ENCODE data around the gene HABP4. TPM values are rescaled to one million over a fixed set of nuclear protein-coding genes. Genes with fewer than 3 reads are reported as not detected.

HABP4 gene
- total RNA-seq, 3 donors from 2014 or later, result 2.5 to 14.1 (median 3.8) TPM

DNA sequence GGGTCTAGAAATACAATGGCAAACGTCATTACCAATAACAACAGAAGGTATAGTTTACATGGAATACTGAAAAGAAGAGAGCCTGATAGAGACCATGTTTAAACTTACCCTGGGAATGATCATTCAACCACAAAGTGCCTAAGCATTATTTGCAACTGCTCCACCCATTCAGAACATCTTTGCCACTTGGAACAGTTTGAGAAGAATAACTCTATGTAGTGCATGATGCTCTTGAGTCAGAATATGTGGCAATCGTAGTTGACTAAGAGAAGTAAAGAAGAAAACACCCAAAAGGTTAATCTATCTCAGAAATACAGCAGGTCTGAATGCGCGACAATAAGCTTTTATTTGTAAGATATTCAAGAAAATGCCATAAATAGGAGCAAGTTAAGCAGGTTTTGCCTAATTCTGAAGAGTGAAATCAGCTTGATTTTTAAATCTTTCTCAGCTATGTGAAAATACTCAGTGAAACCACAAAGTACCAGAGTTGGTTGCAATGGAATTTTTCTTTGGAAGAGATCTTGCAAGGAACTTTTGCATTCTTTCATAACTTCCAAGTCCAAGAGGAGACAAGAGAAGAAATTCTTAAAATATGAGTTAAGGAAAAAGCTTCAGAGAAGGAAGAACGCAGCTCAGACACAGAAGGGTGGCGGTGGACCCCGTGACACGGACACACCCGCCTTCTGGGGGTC lies 64.3 kb downstream of the HABP4 start:
- no peaks in the 10 kb centered on the region for H3K36me3 ChIP-seq (ENCODE audit: low read depth)
- intact Hi-C loops (cut with DNase I, micrococcal nuclease), result no loop called here
- no peaks in the 10 kb centered on the region for H3K9me3 ChIP-seq
- H3K4me1 ChIP-seq (ENCODE audit: low read depth), result peaks cover 3% of the 10 kb centered on the region
- ATAC-seq, result no peak
- DNase-seq, result no peak
- H3K4me3 ChIP-seq, result no peak overlapping the region
- TF ChIP-seq, protein P1, sequence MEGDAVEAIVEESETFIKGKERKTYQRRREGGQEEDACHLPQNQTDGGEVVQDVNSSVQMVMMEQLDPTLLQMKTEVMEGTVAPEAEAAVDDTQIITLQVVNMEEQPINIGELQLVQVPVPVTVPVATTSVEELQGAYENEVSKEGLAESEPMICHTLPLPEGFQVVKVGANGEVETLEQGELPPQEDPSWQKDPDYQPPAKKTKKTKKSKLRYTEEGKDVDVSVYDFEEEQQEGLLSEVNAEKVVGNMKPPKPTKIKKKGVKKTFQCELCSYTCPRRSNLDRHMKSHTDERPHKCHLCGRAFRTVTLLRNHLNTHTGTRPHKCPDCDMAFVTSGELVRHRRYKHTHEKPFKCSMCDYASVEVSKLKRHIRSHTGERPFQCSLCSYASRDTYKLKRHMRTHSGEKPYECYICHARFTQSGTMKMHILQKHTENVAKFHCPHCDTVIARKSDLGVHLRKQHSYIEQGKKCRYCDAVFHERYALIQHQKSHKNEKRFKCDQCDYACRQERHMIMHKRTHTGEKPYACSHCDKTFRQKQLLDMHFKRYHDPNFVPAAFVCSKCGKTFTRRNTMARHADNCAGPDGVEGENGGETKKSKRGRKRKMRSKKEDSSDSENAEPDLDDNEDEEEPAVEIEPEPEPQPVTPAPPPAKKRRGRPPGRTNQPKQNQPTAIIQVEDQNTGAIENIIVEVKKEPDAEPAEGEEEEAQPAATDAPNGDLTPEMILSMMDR (IDR thresholded peaks at IDR 0.05), result no peak

DNA sequence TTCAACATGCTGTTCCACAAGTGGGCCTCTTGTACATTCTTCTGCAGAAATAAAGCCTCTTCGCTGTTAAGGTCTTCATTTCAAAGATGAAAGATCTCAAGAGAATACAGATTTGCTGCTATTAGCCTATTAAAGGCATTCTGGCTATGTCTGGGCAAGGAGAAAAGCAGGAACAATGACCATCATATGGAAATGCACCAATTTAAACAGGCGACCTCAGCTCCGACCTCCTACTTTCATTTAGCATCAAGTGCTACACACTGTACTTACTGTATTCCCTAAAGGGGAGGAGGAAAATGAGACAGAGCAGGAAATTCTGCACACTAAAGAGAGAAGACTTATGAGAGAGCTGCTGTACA lies 64.8 kb downstream of the HABP4 start:
- intact Hi-C loops (cut with DNase I, micrococcal nuclease), result no loop called here
- ATAC-seq, result no peak
- H3K9me3 ChIP-seq, result no peaks in the 10 kb centered on the region

DNA sequence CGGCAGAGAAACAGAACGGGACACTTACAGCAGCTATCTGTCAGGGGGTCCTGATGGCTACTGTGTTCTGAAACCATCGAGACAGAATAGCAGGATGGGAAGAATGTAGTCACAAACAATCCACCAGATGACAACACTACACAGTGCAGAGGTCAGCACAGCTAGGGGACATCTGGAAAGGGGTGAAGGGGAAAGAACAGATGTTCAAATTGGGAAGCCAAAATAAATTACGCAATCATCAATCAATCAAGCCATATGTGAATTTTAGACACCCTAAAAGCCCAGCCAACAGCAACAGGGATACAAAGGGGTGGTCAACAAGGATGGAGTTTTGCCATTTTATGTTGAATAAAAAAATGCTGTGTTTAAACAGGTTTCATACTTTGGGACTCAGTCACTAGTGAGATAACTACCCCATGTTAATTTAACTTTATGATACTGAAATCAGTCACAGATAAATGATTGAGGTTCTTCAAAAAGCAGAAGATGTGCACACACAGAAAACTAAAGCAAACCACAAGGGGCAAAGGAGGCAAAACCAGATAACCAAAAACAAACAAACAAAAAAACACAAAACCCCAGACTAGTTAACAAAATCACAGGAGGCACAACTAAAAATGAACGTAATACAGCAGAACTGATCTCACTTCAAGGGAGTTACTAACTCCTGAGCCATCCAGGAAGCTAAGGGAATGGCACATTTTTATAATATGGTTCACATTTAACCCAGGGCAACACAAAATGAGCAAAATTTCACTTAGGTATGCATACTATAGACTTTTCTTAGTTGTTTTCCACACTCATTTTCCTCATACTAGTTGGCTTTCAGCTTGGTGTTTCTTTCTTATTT lies 65.9 kb downstream of the HABP4 start:
- peaks cover 3% of the 10 kb centered on the region for H3K4me1 ChIP-seq (ENCODE audit: low read depth)
- H3K36me3 ChIP-seq (ENCODE audit: low read depth), result no peaks in the 10 kb centered on the region
- DNase-seq, result no peak
- intact Hi-C loops (cut with DNase I, micrococcal nuclease), result no loop called here
- H3K4me3 ChIP-seq, result no peak overlapping the region
- no peaks in the 10 kb centered on the region for H3K9me3 ChIP-seq
- ATAC-seq, result no peak
- TF ChIP-seq, protein P1 (IDR thresholded peaks at IDR 0.05), result no peak

More for the DNA sequence above, 64.8 kb downstream of the HABP4 start:
- TF ChIP-seq, protein P1 (IDR thresholded peaks at IDR 0.05), result no peak
- H3K4me3 ChIP-seq, result no peak overlapping the region
- no peak for DNase-seq
- no peaks in the 10 kb centered on the region for H3K36me3 ChIP-seq (ENCODE audit: low read depth)
- H3K4me1 ChIP-seq (ENCODE audit: low read depth), result peaks cover 3% of the 10 kb centered on the region

DNA sequence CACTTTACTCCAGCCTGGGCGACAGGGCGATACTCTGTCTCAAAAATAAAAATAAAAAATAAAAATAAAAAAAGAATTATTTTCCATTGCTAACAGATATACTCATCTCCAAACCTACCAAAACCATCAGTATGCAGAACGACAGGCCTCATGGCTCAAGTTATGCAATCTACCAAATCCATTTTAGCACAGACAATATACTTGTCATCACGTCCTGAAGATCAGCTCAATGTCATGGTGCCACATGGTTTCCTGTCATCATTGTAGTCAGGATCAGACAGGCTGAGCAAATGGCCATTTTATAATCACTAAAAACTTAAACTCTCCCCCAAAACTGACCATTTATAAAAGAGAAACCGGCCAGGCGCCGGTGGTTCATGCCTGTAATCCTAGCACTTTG lies 69.1 kb downstream of the HABP4 start:
- no peak for DNase-seq
- intact Hi-C loops (cut with DNase I, micrococcal nuclease), result no loop called here
- Histone ChIP-seq H3K4me1 (ENCODE audit: low read depth) (peaks cover 3% of the 10 kb centered on the region), H3K4me3 (no peak overlapping the region), H3K36me3 (ENCODE audit: low read depth) (no peaks in the 10 kb centered on the region), H3K9me3 (no peaks in the 10 kb centered on the region)
- no peak for ATAC-seq
- TF ChIP-seq, protein P1 (IDR thresholded peaks at IDR 0.05), result no peak

DNA sequence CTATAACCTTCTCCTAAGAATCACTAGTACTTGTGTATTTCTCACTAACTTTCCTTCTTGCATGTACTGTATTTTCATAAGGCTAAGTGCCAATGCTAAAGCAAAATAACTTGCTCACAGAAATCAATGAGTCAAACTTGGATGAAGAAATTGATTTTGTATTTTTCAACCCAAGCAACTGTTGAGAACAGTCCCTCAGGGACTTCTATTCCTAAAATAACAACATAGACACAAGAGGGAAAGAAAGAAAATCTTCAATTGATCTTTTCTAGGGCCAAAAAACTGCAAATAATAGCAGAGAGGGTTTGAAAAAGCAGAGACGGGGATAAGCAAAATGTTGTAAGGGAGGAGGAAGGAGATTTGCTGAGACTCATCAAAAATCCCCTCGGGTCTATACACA lies 69.8 kb downstream of the HABP4 start:
- H3K9me3 ChIP-seq, result no peaks in the 10 kb centered on the region
- no peak for ATAC-seq
- TF ChIP-seq, protein P1 (IDR thresholded peaks at IDR 0.05), result no peak
- intact Hi-C loops (cut with DNase I, micrococcal nuclease), result no loop called here
- H3K4me1 ChIP-seq (ENCODE audit: low read depth), result peaks cover 3% of the 10 kb centered on the region
- DNase-seq, result no peak
- H3K36me3 ChIP-seq (ENCODE audit: low read depth), result no peaks in the 10 kb centered on the region
- H3K4me3 ChIP-seq, result no peak overlapping the region

Data from mucosa of descending colon (tissue), 3 donors.